ENCODE measurements around the gene SLC25A52. TPM values are rescaled to one million over a fixed set of nuclear protein-coding genes. Genes with fewer than 3 reads are reported as not detected.

The SLC25A52 gene
- total RNA-seq, 1 experiment from 2014 or later = not detected

DNA sequence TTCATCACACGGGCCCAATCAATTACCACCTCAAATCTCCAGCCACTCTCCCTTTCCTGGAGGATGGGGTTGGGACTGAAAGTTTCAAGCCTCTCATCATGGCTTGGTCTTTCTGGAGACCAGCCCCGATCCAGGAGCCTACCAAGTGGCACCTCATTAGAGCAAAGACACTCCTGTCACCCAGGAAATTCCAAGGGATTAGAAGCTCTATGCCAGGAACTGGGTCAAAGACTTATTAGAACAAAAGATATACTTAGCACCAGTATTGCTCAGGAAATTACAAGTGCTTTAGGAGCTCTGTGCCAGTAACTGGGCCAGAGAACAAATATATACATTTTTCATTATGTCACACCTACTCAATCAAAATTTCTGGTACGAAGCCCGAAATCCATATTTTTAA is 14.3 kb downstream of the SLC25A52 start:
- H3K79me2 ChIP-seq (ENCODE audit: insufficient read depth, low read length) = no peaks in the 10 kb centered on the region
- H2BK15ac ChIP-seq (ENCODE audit: low read depth, low read length) = no peak overlapping the region
- H2BK120ac ChIP-seq (ENCODE audit: low read depth, low read length, poor library complexity, severe bottlenecking) = no peak overlapping the region
- no peak overlapping the region for H4K5ac ChIP-seq (ENCODE audit: insufficient read length, low read depth, low read length)
- no peak for DNase-seq
- no peak overlapping the region for H2BK5ac ChIP-seq (ENCODE audit: insufficient read length, low read length)
- H3K4me2 ChIP-seq (ENCODE audit: insufficient read depth, insufficient read length, low read length) = no peak overlapping the region
- peaks cover 7% of the 10 kb centered on the region; the same call in 1 of the 2 replicates for H3K4me1 ChIP-seq (ENCODE audit: insufficient read depth, low read length)
- H3K9me3 ChIP-seq (ENCODE audit: control insufficient read depth, low read depth, low read length) = peaks cover 10% of the 10 kb centered on the region
- H3K23me2 ChIP-seq (ENCODE audit: insufficient read length, low read depth, low read length, poor library complexity, severe bottlenecking) = no peaks in the 10 kb centered on the region
- H2BK20ac ChIP-seq (ENCODE audit: low read depth, low read length, poor library complexity, severe bottlenecking) = no peak overlapping the region
- H2AK5ac ChIP-seq (ENCODE audit: insufficient read length, low read length) = no peak overlapping the region
- WGBS (ENCODE audit: extremely low coverage, insufficient read length, low lambda C conversion rate) = no CpG with 5 or more reads among the region's 4 CpGs
- H3T11ph ChIP-seq (ENCODE audit: low read length) = no peak overlapping the region
- H3K56ac ChIP-seq (ENCODE audit: insufficient read length, low read depth, low read length) = no peak overlapping the region
- Mint-ChIP-seq H3K9me3 (peaks cover 15 to 18% of the 10 kb centered on the region in 2 experiments), H3K4me3 (no peak overlapping the region), H3K27me3 (ENCODE audit: low read depth) (no peaks in the 10 kb centered on the region), H3K27ac (no peak overlapping the region), H3K4me1 (peaks cover 14 to 22% of the 10 kb centered on the region in 2 experiments), H3K36me3 (ENCODE audit: insufficient read depth in 1 of 3, low read depth in 3 of 3) (peaks cover 7 to 13% (median 11%) of the 10 kb centered on the region in 3 experiments)
- TF ChIP-seq, protein P1, sequence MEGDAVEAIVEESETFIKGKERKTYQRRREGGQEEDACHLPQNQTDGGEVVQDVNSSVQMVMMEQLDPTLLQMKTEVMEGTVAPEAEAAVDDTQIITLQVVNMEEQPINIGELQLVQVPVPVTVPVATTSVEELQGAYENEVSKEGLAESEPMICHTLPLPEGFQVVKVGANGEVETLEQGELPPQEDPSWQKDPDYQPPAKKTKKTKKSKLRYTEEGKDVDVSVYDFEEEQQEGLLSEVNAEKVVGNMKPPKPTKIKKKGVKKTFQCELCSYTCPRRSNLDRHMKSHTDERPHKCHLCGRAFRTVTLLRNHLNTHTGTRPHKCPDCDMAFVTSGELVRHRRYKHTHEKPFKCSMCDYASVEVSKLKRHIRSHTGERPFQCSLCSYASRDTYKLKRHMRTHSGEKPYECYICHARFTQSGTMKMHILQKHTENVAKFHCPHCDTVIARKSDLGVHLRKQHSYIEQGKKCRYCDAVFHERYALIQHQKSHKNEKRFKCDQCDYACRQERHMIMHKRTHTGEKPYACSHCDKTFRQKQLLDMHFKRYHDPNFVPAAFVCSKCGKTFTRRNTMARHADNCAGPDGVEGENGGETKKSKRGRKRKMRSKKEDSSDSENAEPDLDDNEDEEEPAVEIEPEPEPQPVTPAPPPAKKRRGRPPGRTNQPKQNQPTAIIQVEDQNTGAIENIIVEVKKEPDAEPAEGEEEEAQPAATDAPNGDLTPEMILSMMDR (conservative IDR thresholded peaks at IDR 0.05) = no peak
- H4K8ac ChIP-seq (replicated peaks; ENCODE audit: insufficient read length, low read depth, low read length) = no peak overlapping the region
- H4K20me1 ChIP-seq (ENCODE audit: control insufficient read depth, insufficient read depth, insufficient read length) = no peaks in the 10 kb centered on the region
- no peak overlapping the region for H2AFZ ChIP-seq (ENCODE audit: low read length)
- no peak overlapping the region for H4K91ac ChIP-seq (ENCODE audit: insufficient read length, low read depth, low read length)
- H3K27me3 ChIP-seq (ENCODE audit: insufficient read depth, low read length) = no peaks in the 10 kb centered on the region
- no peak overlapping the region for H3K4ac ChIP-seq (ENCODE audit: low read depth, low read length)
- no peak overlapping the region for H3K18ac ChIP-seq (ENCODE audit: insufficient read length, low read depth, low read length)
- no peak overlapping the region for H3K27ac ChIP-seq (ENCODE audit: insufficient read length, low read depth, low read length)
- no peak overlapping the region for H3K23ac ChIP-seq (ENCODE audit: insufficient read length, low read depth, low read length)
- H3K9ac ChIP-seq (ENCODE audit: extremely low read depth, insufficient read length, low read length) = no peak overlapping the region
- no peak overlapping the region for H2BK12ac ChIP-seq (ENCODE audit: insufficient read length, low read depth, low read length)
- H3K14ac ChIP-seq (ENCODE audit: insufficient read depth, low read length) = no peak overlapping the region
- no peaks in the 10 kb centered on the region for H3K79me1 ChIP-seq (ENCODE audit: insufficient read depth, low read depth, low read length, poor library complexity, severe bottlenecking)
